GM18909 (cell line): ENCODE data around the gene STK4.
"Not testable (repeated sequence)": the region's sequence is repeated elsewhere in the genome, so short reads cannot be mapped to it uniquely, and the experiment has no call there.

ENCODE experiments used
- ATAC-seq: cut with Tn5 transposase; IDR thresholded peaks from one replicate; pipeline ENCODE4 v1.9.1; 2021; ENCODE audit warnings: mild to moderate bottlenecking; ENCODE audit not compliant: unreplicated experiment, poor library complexity

STK4 gene

DNA sequence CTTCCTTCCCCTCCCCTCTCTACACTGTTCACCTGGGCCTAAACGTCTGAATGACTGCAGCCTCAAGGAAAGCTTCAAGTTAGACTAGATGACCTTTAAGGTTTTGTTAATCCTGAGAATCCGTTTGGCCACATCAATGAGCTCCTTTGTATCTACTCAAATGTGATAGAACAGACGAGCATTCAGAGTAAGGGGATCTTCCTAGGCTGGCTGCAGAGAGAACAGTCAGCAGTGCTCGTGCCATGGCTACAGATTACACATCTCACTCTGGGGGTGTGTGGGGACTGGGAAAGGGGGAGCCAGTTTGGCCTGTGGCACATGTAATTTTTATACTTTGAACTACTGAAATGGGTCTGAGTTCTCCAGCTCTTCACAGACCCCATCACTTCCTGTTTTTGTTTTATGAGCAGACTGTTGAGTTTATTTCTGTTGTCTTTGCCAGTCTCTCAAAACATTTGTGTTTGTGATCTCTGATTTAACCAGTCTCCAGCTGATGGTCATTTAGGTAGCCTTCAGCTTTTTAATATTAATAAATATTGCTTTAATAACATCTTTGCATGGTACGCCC is 83.7 kb downstream of the STK4 start:
- ATAC-seq, result no peak

DNA sequence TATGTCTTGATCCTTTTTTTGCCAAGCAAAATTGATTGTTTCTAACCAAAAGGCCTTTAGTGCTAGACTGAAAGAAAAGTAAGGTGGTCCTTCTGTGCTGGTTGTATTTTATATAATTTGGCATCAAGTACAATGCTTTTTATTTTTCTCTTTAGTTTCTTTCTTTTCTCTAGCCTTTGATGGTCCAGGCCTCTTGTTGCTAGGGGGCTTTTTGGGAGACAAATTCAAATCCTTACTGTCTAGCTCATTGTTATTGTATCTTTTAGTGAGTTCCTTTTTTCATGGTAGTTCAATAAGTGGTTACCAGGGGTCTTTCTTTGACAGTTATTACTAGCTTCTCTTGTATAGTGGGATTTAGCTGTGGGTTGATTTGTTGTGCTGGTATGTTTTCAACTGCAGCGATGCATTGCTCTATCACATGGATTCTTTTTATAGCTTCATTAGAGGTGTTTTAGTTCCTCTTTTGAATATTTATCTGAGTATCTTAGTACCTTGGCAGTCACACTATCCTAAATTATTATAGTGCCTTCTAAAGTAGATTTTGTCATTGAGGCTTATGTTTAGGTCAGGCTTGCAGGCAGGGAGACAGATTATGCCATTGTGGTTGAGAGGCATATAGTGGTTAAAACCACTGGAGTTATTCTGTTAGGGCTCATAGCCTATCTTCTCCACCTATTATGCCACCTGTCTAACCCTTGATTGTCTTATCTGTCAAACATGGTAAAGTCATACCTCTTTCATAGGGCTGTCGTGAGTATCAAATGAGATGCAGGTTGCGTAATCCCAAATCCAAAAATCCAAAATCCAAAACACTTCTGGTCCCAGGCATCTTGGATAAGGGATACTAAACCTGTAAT is 85.1 kb downstream of the STK4 start:
- no peak for ATAC-seq

DNA sequence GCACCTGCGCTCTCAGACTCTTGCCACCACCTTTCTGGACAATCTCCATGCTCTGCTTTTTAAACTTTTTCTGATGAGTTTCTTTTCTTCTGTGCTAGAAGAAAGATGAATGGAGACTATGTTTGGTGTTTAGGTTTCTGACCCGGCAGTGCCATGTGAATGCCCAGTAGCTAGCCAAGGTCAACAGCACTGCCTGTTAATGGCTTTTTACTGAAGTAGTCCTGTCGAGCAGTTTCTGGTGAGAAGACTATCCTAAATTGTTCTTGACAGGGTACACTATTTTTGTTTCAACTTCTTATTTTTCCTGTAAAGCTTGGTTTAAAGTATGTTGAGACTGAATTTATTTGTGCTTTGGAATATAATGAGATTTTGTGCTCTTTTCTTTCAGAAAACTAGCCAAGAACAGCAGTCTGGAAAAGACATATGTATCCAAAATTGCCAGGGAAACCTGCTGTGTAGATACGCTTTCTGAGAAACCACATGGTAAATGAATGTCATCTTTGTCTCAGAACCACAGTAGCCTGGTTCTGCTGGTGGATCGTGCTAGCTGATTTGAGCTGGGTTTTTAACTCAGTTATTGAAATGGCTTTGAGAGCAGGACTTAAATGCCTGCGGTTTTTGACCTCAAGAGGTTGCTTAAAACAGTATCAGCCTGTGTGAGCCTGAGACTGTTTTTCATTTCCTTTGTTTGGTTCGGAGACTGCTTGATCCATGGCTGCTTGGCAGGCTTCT is 86.6 kb downstream of the STK4 start:
- ATAC-seq, result peak; percentile 54

DNA sequence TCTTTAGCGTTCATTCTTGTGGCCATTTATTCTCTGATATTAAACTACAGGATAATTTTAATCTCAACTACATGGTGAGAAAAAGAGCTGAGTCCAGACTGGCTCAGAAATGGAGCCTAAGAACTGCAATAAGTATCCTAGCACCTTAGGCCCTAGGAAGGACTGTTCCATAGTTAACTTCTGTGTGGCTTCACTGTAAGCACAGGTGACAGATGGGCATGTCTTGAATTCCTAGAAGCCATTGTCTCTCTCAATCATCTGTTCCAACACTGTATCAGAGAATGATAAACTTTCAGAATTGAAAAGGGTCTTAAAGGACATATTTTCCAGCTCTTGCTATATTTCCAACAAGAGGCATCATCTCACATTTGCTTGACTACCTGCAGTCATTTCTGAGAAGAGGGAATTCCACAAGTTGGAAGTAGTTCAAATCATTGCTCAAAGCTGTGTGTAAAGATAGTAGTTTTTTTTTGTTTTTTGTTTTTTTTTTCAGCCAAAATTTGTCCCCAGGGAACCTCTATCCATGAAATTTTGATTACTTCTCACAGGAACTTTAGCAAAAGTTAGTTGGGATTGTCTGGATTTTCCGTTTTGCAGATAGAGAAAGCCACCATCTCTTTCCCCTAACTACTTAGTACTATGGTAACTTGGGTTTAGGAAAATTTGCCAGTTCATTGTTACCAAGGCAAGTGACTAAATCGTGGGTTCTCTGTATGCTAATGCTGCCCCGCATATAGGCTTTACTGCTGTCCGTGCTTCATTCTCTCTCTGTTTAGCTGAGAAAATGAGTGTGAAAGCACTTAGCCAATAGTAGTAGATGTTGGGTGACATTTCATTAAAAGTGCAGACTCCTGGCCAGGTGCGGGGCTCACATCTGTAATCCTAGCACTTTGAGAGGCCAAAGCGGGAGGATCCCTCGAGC is 87.4 kb downstream of the STK4 start:
- peak; percentile 10 for ATAC-seq

DNA sequence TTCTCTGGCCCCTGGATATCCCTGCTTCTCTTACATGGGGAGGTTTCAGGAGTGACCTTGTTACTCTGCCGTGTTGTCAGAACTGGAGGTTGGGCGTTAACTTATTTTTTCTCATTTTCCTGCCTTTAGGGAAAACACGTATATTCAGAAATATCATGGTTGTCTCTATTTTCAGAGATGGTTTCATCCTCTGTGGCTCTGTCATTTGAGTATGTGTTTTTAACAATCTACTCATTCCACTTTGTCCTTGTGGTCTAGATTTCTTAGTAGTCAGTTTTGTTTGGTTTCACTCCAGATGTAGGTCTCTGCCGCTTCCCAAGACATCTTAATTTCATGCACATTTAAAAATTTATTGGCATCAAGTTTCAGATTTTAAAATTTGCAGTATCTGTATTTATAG is 88.7 kb downstream of the STK4 start:
- no peak for ATAC-seq

DNA sequence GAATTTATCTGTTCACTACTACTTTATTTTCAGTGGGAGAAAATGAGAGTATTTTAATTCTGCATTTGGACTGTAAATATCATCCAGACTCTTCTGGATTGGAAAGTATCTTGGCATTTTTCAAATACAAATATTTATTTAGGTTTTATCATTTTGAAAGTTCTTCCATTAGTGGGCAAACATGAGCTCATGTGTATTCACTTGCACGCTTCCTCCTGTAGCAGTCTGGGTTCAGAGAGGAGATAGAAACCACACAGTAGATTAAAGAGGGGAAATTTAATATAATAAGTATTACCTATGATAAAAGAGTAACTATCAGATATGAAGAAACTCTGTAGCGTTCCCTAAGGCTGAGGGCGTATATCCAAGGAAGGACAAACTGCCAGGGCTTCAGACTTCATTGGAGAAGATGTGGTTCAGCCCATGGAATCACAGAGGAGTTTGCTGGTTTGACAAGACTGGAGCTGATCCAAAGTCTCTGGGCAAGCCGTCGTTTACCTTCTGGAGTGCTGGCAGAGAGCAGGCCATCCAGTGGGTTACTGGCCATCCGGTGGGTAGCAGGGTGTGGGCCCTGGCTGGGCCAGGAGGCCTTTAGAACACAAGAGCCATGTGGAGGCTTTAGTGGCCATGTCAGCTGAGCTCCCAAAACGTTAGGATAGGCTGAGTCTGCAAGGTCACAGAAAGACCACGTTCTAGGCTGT is 90.3 kb downstream of the STK4 start:
- no peak for ATAC-seq

DNA sequence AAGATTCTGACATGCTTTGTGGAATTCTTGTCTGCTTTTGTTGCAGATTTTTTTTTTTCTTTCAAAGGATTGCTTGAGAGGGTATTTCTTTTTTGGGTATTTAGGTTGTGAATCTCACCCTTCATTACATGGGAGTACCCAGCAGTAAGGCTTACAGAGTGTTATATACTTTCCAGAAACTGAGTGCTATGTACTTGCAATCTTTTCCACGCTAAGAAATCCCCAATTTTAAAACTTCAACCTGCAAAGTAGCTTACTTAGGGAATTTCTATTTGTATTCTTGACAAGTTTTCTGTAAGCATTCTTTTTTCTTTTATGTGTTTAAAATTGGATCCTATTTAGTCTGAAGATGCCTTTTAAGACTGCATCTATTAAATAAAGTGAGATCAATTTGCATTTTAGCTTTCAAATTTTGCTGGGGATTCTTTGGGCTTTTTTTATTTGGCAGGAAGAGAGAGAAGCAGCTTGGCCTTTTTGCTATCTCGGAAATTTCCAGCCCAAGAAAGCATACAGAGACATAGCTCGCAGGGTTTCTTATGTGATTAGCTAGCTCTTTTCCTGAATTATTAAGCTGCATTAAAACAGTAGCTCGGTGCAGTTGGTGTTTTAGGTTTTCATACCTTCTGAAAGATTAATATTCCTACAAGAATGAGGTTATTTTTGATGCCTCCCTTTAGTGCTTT is 92.0 kb downstream of the STK4 start:
- no peak for ATAC-seq

DNA sequence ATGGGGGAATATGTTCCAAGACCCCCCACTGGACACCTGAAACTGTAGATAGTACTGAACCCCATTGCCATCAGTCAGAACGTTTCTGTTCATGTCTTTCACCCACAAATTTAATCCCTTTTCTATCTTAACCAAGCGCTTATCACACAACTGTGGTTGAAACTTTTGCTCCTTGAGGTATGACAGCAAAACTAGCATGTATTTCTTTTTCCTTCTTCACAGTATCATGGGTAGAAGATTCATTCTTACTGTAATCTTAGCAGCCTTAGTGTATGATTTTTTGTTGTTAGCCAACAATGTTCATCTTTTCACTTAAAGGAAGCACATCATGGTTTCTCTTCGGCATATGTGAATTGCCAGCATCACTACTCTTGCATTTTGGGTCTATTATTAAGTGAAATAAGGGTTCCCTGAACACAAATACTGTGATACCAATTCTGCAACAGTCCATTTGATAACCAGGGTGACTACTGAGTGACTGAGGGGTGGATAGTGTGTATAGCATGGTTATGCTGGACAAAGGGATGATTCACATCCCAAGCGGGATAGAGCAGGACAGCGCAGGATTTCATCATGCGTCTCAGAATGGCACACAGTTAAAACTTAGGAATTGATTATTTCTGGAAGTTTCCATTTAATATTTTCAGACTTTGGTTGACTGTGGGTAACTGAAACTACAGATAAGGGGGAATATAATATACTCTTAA is 92.9 kb downstream of the STK4 start:
- no peak for ATAC-seq

DNA sequence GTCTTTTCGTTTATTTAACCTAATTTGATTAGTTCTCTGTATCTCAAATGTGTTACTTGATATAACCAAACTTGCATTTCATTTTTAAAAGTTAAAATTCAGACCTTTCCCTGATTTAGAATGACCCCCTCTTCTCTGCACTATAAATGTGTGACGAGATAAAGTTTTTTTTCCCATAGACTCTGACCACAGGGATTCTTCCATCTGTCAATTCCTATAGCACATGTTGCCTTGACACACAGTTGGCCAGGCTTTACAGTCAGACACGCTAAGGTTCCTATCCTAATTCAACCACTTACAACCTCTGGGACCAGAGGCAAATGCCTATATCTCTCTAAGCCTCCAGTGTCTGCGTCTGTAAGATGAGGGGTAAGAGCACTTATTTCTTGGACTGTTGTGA is 94.0 kb downstream of the STK4 start:
- no peak for ATAC-seq

DNA sequence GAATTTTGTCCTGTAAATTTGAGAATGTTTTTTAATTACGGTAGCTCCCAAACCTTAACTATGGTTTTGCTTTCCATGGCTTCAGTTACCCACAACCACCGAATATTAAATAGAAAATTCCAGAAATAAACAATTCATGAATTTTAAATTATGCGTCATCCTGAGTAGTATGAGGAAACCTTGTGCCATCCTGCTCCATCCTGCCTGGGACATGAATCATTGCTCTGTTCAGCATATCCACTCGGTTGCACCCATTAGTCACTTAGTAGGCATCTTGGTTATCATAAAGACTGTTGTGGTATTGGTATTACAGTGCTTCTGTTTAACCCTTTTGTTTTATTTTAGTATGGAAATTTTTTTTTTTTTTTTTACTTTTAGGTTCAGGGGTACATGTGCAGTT is 94.9 kb downstream of the STK4 start:
- no peak for ATAC-seq

DNA sequence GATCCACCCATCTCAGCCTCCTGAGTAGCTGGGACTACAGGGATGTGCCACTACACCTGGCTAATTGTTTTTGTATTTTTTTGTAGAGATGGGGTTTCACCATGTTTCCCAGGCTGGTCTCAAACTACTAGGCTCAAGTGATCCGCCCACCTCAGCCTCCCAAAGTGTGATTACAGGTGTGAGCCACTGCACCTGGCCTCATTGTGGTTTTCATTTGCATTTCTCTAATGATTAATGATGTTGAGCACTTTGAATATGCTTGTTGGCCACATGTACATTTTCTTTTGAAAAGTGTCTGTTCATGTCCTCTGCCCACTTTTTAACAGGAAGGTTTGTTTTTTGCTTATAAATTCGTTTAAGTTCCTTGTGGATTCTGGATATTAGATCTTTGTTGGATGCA is 96.8 kb downstream of the STK4 start:
- not testable (repeated sequence) for ATAC-seq

DNA sequence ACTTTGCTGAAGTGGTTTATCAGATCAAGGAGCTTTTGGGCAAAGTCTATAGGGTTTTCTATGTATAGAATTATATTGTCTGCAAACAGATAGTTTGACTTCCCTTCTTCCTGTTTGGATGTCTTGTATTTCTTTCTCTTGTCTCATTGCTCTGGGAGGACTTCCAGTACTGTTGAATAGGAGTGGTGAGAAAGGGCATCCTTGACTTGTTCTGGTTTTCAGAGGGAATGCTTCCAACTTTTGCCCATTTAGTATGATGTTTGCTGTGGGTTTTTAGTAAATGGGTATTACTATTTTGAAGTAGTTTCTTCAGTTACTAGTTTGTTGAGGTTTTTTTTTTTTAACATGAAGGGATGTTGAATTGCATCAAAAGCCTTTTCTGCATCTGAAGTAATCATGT is 98.5 kb downstream of the STK4 start:
- no peak for ATAC-seq

DNA sequence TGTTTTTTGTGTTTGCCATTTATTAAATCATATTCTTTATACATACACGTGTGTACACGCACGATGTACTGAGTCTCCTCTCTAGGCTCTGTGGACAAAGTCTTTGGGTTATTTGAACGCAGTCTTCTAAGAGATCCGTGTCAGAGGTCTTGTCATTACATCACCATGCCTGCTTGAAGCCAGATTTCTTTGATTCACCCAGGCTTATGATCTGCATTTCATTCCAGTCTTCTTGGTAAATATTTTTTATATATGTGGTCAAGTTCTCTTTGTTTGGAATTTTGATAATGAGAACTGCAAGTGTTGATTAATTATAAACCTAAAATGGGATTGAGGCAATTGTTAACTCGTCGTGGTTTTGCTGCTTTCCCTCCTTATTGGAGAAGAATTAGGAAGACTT is 100.1 kb downstream of the STK4 start:
- no peak for ATAC-seq

DNA sequence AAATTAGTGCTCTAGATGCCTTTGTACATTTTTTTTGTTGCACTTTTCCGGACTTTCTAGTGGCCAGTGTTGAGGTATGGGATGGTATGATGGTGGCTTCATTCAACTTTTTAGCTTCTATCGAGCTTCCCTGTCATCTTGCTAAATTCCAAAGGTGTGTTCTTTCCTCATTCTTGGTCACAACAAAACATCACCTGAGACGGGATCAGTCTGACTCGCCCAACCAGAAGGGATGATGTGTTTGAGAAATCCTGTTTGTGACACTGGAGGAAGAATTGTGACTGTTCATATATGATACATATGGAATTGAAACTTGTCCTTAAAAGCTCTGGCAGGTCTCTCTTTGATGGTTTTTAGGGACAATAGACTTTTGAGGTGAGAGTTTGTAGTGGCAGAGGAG is 100.8 kb downstream of the STK4 start:
- no peak for ATAC-seq

DNA sequence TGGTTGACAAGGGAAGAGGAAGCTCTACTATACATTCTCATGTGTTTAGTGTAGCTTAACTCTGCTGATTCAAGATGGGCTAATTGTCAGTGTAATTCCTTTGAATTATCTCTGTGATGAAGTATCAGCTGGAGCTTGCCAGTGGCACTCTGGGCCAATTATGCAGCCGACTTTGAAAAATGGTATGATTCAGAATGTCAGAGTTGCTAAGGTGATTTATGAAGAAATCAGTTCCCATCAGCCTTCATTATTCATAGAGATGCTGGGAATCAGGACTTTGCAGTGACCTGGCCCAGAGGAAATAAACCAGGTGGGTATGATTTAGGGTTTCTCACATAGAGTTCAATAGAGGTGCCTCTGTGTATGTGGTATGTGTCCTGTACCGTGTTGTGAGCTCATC is 101.2 kb downstream of the STK4 start:
- ATAC-seq, result no peak

DNA sequence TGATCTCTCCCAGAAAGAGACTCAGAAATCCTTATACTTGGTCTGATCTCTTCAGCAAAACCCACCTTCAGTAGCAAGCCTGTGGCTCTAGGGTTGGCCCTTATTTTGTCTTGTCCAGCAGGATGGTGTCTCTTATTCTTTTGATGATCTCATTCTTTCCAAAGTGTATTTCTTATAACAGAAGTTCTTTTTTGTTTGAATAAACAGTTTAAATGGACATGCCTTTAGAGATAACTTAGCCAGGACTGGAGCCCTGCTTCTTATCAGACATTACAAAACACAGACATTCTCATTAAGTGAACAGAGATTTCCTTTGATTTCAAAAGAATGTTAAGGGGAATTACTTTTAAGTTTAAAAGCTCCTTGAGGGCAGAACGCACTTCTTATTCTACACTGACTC is 102.9 kb downstream of the STK4 start:
- ATAC-seq, result no peak

DNA sequence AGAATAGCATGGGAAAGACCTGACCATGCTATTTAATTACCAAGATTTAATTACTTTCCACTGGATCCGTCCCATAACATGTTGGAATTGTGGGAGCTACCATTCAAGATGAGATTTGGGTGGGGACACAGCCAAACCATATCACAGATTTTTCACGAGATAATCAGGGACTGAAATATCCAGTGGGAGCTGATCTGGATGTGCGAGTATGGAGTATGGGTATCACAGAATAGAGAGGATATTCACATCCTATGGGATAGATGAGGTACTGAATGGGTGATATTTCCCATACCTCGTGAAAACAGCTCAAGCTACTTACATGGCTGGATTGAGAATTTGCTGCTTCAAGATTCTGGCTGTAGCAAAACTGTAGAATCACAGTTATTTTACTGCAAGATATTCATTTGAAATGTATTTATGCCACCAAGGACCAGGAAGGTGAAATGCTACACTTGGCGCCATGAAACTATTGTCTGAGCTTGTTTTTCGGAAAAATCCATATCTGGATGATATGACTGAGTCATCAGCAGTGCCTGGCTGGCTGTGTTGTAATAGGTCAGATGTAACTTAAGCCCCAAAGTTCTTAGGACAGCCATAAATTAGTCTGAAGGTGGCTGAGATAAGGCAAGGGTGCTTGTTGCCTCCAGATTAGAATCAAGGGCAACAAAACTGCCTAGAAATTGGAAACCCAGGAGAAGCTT is 104.8 kb downstream of the STK4 start:
- ATAC-seq, result no peak

DNA sequence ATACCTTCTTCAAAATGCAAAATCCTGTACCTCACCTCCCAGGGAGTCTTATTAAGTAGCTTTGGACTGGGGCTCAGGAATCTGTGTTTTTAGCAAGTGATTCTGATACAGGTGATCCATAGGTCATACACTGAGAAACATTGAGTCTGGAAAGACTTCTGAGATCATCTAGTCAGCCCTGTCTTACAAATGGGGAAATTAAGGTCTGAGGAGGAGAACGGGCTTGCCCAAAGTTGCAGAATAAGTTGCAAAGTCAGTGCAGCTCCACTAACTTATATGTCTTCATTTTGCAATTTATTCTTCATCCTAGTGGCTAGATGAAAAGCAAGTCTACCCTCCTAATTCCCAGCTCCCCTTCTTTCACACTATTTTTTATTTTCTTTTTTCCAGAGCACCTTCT is 105.8 kb downstream of the STK4 start:
- no peak for ATAC-seq
